Stimulated activated CD4-positive, alpha-beta T cell treated with anti-CD3 and anti-CD28 coated beads, Interleukin-15, amount 100 ng/mL, for 48 hours (primary cell): ENCODE measurements around the gene TMEM187.

Experiments
- DNase-seq, 2 donors: peaks; one replicate each; pipeline ENCODE4 v3.0.0-alpha.2; 2020; ENCODE audit warnings: low read depth in 2 of 2

The TMEM187 gene

DNA sequence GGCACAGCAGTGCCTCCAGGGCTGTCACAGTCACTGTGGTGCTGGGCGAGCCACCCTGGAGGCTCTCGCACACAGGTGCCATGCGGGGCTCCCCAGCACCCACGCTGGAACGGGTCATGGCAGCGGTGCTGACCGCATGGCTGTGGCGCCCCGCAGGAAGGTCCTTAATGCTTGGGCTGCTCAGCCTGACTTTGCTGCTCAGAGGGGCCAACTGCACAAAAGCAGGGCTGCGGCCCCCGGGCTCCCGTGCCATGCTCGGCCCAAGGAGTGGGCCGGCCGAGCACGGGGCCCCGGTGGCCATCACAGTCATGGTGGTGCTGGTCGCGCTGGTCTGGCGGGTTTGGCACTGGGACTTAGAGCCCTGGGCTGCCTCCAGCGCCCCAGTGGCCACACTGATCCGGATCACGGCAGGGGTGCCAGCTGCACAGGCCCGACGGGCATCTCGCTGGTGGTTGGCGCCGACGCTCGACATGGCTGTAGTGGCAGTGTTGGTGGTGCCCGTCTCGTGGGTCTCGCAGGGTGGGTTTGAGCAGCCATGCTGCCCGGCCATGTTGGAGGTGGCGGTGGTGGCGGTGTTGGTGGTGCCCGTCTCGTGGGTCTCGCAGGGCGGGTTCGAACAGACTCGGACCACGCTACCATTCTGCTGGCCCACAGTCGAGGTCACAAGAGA, 17.9 kb upstream of the TMEM187 start:
- no peak for DNase-seq

DNA sequence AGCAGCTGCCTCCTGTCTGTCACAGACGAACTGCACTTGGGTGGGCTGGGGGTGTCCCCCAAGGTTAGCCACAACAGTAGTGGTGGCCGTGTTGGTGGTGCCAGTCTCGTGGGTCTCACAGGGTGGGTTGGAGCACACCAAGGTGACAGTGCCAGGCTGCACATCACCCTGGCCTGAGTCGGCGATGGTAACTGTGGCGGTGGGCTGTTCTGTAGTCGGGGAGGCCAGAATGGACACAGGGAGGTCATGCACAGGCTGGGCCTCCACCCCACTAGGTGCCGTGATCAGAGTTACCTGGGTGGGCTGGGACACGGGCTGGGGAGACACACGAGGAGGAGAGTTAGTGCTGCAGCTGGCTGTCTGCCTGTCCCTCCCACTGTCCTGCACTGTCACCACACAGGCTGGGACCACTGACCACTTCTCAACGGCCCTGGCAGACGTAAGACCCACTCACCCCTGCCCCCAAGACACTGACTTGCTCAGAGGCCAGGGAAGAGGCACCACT, 17.3 kb upstream of the TMEM187 start:
- no peak for DNase-seq

DNA sequence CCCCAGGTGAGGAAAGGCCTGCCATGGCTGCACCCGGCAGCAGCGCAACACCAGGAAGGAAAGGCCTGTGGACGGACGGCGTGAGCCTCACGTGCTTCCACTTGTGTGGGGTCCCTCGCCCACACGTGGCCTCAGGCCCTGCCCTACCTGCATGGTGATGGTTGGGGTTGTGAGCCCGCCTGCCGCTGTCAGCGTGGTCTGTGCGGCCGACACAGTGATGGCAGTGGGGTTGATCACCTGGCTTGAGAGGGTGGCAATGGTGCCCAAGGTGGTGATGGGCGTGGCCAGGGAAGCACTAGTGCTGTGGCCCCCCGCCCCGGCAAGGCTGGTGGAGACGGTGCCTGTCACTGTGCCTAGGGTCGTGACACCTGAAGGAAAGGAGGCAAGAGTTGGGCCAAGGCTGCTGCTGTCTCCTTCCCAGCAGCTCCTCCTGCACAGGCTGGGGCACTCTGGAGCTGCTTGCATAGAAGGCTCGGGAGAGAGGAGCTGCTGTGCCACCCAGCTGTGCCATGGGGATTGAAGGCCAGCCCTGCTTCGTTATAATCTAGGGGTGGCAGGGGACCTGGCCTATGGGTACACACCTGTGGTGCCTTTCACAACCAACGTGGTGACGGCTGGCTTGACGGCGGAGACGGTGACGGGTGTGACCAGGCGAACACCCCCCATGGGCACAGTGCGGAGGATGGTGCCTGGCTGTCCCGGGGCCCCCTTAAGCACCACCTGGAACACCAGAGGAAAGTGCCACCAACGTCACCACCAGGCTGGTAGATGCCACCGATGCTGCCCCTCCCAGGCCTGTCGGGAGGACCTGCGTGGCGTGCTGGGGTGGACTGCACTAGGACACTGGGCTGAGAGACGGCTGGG, 16.3 kb upstream of the TMEM187 start:
- DNase-seq, result no peak

DNA sequence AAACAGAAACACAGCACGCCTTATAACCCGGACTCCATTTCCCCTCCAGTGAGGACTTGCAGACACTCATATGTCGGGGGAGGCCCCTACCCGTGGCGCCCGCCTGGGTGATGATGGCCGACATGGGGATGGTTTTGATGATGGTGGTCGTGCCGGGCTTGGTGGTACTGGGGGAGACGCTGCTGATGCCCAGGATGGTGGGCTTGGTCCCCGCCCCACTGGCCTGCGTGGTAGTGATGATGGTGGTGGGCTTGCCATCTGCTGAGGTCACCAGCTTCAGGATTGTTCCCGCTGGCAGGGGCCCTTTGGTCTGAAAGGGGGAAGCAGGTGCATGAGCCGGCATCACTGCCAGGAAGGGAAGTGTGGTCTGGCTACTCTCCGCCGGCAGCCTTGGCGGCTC, 15.3 kb upstream of the TMEM187 start:
- no peak for DNase-seq

DNA sequence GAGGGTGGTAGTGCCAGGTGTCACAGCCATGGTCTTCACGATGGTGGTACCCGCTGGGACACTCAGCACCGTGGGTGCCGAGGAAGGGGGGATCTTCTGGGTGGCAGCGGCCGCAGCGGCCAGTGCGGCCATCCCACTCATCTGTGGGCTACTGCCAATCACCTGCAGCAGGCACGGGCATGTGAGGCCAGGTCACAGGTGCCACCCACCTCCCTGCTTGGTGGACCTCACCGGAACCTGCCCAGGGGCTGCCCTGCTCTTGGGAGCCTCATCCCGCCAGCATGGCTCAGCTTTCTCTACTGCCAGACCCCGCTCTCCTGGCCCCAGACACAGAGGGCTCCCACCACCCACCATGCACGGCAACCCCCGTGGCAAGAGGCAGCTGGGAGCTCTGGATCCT, 13.9 kb upstream of the TMEM187 start:
- no peak for DNase-seq

DNA sequence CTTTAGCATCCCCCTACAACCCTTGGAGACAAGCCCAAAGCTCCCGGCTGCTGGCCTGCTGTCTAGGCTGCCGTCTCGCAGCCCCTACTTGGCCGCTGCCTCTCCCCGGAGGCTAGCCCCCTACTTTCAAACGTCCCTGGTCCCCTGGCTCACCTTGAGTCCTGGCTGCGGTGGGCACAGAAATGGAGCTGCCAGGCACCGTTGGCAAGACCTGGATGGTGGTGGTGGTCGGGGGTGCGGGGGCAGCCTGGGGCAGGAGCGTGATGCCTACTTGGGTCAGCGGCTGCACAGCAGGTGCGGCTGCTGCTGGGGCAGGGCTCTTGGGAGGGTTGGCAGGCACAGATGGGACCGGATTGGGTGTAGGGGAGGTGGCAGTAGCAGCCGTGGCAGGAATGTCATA, 12.9 kb upstream of the TMEM187 start:
- no peak for DNase-seq

DNA sequence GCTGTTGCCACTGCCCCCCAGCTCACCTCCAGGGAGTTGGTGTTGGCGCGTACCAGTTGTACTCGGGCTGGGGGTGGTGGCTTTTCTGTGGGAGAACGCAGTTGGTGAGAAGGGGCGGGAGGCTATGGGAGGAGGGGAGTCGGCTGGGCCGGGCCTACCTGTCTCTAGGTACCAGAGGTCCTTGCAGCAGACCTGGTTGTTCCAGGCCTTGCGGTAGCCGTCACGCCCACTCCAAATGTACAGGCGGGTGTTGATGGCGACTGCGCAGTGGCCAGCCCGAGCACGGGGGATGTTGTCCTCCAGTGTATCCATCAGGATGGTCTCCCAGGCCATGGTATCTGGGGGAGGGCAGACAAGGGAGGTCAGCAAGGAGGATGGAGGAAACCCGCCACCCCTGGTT, 12.5 kb upstream of the TMEM187 start:
- DNase-seq, result no peak

DNA sequence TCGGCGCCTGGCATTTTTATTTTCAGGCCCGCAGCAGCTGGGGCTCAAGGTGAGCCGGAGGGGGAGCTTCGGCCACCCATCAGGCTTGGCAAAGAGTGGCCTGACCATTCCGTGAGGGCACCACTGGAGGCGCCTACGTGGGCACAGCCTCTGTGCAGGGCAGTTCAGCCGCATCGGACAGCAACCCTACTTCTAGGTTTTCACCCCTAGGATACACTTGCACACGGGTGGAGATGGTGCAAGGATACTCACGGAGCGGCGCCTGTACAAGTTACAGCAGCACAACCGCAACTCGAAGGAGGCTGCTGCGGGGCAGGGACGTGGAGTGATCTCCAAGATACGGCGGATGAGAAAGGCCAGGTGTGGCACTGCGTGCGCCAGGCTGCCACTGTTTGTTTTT, 11.8 kb upstream of the TMEM187 start:
- DNase-seq, result no peak

DNA sequence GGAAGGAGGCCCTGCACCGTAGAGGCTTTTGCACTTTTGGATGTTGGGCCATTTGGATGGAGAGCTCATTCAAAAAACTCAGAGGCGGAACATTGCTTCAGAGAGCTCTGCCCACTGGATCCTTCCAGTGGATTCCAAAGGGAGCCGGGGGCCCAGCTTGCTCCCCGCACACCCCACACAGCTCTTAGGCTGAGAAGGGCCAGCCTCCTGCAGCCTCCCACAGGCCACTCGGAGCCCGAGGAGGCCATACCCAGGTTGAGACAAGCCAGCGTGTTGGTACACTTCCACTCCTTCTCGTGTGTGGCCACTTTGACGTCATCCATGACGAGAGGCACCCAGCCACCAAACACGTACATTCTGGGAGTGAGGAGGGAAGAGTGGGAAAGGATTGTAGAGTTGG, 11.3 kb upstream of the TMEM187 start:
- DNase-seq, result no peak

DNA sequence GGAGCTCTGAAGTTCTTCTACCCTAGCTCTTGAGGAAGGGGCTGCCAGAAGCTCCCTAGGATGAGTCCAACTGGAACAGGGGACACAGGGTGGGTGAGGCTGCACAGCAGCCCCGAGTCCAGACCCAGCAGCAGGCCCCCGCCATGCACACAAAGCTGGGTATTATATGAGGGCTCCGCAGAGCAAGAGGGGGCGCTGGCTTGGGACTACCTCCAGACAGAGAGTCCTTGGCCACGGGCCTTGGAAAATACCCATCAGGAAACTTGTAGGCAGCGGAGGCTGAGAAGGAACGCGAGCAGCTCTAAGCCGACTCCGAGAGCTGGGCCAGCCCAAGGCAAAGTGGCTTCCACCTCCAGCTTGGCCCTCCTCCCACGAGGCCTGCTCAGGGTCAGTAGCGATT, 9.0 kb upstream of the TMEM187 start:
- no peak for DNase-seq

DNA sequence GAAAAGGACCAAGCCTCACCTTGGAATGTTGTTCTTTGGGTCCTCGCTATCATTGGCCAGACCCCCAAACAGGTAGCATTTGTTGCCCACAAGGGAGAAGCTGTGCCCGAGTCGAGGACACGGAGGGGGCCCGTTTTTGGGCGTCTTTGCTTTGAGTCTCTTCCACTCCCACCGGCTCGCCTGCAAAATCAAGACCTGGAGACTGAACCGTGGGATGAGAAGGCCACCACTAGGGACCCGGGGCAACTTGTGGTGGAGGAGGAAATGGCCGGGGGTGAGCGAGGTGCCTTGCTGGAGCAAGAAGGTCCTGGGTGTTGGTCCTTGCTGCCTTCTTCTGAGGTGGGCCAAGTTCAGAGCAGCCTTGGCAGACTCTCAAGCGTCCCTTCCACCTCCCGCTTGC, 8.4 kb upstream of the TMEM187 start:
- no peak for DNase-seq

DNA sequence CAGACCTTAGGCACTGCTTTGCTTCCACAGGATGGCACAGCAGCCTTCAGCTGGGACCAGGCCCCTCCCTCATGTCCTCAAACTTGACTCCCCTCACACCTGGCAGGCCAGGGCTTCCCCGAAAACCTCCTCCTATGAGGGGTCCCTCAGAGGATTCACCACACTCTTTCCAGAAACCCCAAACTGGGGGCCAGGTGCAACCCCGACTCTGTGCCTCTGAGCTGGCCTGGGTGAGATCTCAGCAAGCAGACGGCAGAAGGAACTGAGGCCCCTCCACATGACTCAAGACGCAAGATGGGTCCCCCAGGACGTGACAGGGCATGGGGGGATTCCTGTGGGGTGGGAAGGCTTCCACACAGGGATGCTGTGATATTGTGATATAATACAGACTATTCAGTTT, 7.1 kb upstream of the TMEM187 start:
- no peak for DNase-seq

DNA sequence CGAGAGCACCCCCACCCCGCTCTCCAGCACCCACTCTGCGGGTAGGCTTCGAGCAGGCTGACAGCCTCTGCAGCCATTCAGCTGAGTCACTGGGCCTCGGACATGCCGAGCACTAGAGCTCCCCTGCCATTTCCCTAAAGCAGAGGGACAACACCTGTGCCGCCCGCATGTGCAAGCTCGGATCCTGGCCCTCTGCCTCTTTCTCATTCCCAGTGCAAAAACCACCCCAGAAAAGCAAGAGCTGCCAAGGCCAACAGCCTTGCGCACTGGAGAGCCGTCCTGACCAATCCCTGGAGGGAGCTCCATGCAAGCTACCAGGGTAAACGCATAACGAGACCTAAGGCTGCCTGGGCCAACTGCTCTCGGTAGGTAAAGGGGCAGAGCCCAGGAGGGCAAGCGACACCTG, 6.3 kb upstream of the TMEM187 start:
- no peak for DNase-seq

DNA sequence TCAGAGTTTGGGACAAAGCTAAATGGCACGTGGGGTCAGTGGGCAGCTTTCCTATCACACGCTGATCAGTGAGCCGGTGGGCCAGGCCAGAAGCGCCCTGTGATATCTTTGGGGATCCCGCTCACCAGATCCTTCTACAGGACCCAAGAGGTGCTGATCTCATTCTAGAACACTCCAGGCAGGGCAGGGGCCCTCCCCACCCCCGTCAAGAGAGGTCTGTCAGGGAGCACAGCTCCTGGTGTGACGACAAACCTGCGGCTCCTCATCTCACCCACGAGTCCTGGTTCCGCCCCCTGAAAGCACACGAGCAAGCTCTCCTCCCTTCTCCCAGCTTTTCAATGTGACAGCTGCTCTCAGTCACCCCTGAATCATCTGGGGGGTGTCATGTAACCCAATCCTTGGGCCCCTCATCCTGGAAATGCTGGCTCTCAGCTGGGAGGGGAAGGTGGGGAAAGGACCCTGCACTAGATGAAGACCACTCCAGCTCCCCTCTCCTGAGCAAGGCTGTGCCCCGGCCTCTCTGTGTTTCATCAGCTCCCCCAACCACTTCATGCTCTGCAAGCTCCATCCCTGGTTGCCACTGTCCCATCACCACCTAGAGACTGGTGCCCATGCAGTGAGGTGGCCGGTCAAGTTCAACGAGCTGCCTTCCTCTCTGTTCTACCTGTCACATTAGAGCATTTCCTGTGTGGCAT, 5.6 kb upstream of the TMEM187 start:
- no peak for DNase-seq

DNA sequence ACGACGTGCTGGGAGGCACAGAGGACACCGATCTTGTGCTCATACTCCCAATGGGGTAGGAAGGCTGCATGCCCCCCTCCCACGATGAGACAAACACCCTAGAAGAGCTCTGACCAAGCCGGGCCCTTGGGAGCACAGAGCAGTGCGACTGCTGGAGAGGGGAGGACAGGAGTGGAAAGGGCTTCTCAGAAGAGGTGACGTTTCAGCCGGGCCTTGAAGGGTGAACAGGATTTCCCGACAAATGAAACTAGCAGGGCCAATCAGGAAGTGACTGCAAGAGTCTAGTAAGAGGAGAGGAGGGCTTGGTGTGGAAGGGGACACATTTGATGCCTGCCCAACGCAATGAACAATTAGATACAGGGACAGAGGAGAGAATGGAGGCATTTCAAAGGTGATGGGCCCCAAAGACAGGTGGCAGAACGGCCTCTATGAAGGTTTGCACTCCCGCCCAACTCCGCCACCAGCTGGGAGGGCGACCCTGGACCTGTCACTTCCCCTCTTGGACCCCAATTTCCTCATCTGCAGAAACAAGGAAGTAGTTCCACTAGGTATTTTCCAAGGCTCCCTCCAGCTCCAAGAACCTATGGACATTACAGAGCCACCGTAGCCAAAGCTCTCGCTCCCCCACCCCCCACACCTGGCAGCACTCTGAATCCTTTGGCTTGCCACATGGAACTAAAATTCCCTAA, 4.9 kb upstream of the TMEM187 start:
- no peak for DNase-seq

DNA sequence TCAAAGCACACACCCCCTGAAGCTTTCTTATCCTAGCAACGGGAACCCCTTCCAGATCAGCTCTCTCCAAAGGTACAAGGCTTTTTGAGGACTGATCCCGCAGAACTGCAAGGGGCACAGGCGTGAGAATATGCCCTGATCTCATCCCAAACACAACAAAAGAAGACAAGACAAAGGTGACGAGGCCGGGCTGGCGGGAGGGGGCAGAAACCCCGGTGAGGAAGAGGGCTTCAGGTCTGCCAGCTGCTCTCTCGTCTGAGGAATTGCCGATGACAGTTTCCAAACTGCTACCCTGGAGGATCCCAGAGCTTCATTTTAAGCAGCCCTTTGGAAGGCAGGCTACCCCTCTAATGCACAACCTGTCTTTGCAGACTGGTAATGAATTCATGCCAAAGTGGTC, 4.3 kb upstream of the TMEM187 start:
- DNase-seq, result no peak

DNA sequence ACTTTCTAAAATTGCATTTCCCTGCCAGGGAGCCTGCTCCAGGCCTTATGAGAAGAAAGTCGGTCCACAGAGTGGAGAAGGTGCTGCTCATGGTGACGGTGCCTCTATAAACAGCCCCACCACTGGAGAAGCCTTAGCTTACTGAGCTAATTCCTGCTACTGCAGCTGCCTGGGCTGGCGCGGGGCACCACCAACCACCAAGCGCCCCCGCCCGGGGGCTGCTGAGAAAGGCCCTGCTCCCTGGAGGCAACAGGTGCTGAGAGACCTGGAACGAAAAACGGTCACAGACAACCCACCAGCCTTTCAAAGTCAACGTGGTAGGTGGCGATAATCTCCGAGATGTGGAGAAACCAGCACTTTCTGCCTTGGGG, 3.8 kb upstream of the TMEM187 start:
- DNase-seq, result no peak

DNA sequence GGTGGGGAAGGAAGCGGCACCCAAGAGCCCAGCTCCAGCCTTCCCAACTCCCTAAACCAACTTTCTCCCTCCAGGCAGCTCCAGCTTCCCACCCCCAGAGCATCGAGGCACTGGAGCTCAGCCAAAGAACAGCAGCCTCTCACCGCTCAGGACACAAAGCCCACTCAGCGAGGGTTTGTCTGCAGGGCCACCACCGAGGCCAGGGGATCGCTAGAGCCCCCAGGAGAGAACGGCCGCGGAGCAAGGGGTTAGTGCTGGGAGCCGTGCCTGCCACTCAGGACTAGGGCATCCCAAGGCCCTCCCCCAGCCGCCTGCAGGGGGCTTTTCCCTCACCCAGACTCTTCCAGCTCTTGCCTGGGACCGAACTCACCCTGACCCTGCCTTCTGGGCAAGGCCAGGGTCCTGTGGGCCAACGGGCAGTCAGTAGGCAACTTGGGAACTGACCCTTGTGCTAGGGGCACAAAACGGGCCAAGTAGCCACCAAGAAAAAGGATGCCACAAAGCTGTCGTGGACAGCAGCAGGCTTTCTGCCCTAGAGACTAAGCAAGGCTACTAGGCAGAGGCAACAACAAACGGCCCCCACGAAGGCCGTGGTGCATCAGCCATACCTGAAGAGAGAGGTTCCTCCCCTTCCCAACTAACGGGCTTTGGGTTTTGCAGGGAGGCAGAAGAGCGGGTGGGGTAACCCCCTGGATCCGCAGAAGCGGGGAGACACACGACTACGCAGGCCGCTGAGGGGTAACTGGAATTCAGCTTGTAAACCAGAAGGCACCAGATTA, 3.2 kb upstream of the TMEM187 start:
- DNase-seq, result no peak

DNA sequence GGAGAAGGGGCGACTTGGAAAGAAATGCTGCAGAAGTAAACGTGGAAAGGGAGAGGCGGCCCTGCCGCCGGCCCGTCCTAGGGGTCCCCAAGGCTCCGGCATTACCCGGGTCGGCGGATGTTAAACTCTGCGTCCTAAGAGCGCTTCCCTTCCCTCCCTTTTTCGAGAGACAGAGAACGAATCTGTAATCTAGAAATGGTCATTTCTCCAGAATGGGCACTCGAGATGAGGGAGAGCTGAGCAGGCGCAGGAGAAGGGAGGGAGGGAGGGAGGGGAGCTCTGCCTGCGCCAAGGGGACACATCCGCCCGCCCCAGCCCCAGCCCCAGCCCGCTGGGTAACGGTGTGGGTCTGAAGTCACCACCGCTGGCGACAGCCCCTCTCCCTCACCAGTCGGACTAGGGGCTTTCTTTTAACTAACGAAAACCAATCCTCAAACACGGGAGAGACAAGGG, 2.6 kb upstream of the TMEM187 start:
- no peak for DNase-seq

DNA sequence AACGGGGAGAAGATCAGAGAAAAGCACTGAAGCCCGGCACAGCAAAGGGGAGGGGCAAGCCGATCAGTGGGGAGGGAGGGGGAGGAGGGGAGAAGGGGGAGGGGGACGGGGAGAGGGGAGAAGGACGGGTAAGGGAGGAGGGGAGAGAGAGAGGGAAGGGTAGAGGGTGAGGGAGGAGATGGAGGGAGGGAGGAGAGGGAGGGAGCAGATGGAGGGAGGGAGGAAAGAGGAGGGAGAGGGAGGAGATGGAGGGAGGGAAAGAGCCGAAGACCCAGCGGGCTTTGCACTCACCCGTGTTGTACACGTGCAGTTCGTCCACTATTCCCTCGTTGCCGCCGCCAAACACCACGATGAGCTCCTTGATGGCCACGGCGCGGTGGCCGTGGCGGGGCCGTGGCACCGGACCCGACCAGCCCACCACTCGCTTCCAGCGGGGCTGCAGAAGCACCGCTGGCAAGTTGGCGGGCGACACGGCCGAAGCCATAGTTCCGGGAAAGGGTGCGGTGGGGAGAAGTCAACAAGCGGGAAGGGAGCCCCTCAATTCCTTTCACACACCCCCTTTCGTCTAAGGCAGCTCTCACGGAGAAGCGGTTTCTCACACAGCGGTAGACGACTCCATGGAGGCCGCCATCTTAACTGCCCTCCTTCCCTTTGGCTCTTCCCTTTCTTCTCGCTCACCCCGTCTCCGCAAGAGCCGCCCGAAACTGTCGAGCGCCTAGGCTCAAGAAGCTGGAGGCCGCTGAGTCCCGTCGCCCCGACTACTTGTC, 2.0 kb upstream of the TMEM187 start:
- no peak for DNase-seq

DNA sequence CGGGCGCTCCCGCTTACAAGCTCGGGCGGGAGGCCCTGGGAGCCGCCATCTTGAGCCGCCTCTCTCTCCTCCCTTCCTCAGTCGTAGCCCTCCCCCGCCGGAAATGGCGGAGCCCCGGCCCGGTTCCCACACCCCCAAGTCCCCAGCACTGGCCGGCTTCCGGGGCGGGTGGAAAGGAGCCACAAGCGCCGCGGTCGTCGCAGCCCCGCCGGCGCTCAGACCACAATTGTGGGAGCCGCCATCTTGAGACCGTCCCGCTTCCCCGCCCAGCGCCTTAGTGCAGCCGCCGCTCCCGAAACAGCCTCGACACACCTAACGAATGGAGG, 1.5 kb upstream of the TMEM187 start:
- peak; percentile 78 to 93 for DNase-seq
